ENCODE data around the gene RFX1.

DNA sequence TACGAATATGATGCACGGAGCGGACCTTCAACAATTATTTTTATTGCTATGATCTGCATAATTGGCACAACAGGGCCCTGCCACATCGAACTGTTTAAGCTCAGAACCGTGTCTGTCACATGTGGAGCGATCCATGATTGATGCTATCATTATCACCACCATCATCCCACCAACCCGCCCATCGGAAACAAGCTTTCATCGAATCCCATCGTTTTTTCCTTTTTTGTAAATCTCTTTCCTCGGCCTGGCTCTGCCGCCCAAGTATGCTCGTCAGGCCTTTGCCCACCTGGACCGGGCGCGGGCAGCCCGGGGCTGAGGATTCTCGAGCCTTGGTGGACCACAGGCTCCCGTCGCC is 54.3 kb downstream of the RFX1 start:
- TF ChIP-seq, protein P1, sequence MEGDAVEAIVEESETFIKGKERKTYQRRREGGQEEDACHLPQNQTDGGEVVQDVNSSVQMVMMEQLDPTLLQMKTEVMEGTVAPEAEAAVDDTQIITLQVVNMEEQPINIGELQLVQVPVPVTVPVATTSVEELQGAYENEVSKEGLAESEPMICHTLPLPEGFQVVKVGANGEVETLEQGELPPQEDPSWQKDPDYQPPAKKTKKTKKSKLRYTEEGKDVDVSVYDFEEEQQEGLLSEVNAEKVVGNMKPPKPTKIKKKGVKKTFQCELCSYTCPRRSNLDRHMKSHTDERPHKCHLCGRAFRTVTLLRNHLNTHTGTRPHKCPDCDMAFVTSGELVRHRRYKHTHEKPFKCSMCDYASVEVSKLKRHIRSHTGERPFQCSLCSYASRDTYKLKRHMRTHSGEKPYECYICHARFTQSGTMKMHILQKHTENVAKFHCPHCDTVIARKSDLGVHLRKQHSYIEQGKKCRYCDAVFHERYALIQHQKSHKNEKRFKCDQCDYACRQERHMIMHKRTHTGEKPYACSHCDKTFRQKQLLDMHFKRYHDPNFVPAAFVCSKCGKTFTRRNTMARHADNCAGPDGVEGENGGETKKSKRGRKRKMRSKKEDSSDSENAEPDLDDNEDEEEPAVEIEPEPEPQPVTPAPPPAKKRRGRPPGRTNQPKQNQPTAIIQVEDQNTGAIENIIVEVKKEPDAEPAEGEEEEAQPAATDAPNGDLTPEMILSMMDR (IDR thresholded peaks at IDR 0.05; ENCODE audit: low read depth, low read length, missing input control): no peak
- TF ChIP-seq TAF1 (conservative IDR thresholded peaks at IDR 0.05): no peak
- TF ChIP-seq, protein P2, sequence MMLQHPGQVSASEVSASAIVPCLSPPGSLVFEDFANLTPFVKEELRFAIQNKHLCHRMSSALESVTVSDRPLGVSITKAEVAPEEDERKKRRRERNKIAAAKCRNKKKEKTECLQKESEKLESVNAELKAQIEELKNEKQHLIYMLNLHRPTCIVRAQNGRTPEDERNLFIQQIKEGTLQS (IDR thresholded peaks at IDR 0.05): no peak
- TF ChIP-seq, protein P3, sequence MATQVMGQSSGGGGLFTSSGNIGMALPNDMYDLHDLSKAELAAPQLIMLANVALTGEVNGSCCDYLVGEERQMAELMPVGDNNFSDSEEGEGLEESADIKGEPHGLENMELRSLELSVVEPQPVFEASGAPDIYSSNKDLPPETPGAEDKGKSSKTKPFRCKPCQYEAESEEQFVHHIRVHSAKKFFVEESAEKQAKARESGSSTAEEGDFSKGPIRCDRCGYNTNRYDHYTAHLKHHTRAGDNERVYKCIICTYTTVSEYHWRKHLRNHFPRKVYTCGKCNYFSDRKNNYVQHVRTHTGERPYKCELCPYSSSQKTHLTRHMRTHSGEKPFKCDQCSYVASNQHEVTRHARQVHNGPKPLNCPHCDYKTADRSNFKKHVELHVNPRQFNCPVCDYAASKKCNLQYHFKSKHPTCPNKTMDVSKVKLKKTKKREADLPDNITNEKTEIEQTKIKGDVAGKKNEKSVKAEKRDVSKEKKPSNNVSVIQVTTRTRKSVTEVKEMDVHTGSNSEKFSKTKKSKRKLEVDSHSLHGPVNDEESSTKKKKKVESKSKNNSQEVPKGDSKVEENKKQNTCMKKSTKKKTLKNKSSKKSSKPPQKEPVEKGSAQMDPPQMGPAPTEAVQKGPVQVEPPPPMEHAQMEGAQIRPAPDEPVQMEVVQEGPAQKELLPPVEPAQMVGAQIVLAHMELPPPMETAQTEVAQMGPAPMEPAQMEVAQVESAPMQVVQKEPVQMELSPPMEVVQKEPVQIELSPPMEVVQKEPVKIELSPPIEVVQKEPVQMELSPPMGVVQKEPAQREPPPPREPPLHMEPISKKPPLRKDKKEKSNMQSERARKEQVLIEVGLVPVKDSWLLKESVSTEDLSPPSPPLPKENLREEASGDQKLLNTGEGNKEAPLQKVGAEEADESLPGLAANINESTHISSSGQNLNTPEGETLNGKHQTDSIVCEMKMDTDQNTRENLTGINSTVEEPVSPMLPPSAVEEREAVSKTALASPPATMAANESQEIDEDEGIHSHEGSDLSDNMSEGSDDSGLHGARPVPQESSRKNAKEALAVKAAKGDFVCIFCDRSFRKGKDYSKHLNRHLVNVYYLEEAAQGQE (IDR thresholded peaks at IDR 0.05): no peak
- no peak for TF ChIP-seq SP1 (IDR thresholded peaks at IDR 0.05)
- TF ChIP-seq RXRA (IDR thresholded peaks at IDR 0.05): no peak
- no peak for TF ChIP-seq JUND (IDR thresholded peaks at IDR 0.05)
- TF ChIP-seq GABPA (IDR thresholded peaks at IDR 0.05 in 1 of 2, conservative IDR thresholded peaks at IDR 0.05 in 1 of 2): no peak
- no peak for TF ChIP-seq NR2F2 (IDR thresholded peaks at IDR 0.05)
- TF ChIP-seq EGR1 (IDR thresholded peaks at IDR 0.05; ENCODE audit: low read depth in 2 of 2): no peak

All from liver (tissue), 3 donors.